ENCODE data around the gene GATA3.

Gene GATA3

GRCh38 chr10:8124436-8124835 is 69.9 kb downstream of the GATA3 start:
- Histone ChIP-seq H3K4me3 (ENCODE audit: low read depth, low read length) (no peak overlapping the region), H3K27ac (ENCODE audit: low read depth, low read length) (no peak overlapping the region), H3K36me3 (ENCODE audit: control insufficient read depth, insufficient read depth, low read length) (no peaks in the 10 kb centered on the region)

More at GRCh38 chr10:8124436-8124835, 69.9 kb downstream of the GATA3 start:
- no peak overlapping the region for H3K9ac ChIP-seq (ENCODE audit: low read length)
- H3K9me3 ChIP-seq (ENCODE audit: control insufficient read depth, insufficient read depth, low read depth, low read length), result no peaks in the 10 kb centered on the region
- H3K27me3 ChIP-seq (ENCODE audit: control insufficient read depth, insufficient read depth, low read length), result no peaks in the 10 kb centered on the region
- no peaks in the 10 kb centered on the region for H3K4me1 ChIP-seq (ENCODE audit: control insufficient read depth, insufficient read depth, low read length)
